NCI-H2107 treated with DMSO at 0.1 percent for 48 hours (cell line): ENCODE data around the gene GRAMD1B.
"Not testable (repeated sequence)": the region's sequence is repeated elsewhere in the genome, so short reads cannot be mapped to it uniquely, and the experiment has no call there.

ENCODE experiments used
- DNase-seq: peaks from one replicate; lab custom pipeline; 2025; ENCODE audit not compliant: unreplicated experiment; lab: John Stamatoyannopoulos, UW

The GRAMD1B gene

DNA sequence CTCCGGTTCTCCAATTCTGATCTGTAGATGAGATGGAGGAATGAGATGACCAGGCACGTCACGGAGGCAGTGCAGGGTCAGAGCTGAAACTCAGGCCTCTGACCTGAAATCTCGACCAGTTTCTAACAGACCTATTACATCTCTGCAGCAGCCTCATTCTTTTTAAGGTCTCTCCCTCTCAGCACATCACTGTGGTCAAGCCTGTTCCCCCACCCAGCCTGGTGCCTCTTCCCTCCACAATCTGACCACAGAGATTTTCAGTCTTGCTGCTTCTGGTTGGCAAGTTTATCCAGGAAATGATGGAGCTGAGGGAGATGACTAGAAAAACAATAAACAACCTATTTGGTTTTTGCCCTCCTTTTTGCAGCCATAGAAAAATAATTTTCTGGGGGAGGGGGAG is 9.5 kb downstream of the GRAMD1B start:
- no peak for DNase-seq

- DNase-seq: no peak
These were observed 11.1 kb downstream of the GRAMD1B start for GRCh38 chr11:123441161-123441560.

DNA sequence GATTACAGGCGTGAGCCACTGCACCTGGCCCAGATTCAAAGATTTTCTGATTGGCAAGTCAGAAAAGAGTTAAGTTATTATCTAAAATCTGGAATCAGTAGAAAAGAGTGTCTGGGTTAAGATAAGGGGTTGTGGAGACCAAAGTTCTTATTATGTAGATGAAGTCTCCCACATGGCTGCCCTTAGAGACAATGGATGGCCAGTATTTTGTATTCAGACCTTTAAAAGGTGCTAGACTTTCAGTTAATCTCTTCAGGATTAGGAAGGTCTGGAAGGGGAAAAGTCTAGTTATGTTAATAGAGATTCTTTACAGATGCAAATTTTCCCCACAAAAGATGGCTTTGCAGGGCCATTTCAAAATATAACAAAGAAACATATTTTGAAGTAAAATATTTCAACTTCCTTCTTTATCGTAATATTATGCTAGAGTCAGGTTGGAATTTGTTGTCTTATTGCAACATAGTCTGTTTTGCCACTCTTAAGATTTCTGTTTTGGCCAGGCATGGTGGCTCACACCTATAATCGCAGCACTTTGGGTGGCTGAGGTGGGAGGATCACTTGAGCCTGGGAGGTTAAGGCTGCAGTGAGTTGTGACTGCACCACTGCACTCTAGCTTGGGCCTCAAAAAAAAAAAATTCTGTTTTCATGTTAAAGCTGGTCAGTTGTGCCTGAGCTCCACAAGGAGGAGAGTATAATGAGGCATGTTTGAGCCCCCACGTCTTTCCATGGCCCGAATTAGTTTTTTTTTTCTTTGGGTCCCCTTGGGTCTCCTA is 14.0 kb downstream of the GRAMD1B start:
- no peak for DNase-seq

DNA sequence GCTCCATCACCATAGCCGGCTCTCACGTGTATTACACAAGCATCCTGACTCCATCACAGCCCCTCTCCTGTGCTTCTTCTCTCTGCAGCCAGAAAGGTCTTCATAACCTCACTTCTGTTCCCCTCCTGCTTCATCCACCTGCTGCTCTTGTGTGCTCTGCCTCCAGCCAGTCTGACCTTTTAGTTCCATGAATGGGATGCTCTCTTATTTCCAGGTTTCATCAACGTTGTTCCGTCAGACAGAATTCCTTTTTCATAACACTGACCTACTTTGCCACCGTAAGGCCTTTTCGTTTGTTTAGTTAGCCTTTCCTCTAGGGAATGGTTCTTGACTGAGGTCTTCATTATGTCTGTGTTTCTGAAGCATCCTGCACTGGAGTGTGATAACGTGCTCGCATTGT is 18.8 kb downstream of the GRAMD1B start:
- DNase-seq: peak; percentile 33

DNA sequence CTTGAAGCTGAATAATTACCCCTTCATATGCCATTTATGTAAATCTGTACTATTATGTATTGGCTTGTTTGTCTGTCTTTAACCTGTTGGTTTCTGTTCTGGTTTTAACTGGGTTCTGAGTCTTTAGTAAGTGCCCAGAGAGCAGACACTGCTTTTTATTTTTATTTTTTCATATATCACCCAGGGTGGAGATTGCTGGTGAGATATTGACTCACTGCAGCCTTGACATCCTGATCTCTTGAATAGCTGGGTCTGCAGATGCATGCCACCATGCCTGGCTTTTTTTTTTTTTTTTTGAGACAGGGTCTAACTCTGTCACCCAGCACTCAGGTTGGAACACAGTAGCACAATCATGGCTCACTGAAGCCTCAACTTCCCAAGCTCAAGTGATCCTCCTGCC is 19.4 kb downstream of the GRAMD1B start:
- DNase-seq: no peak

GRCh38 chr11:123450623-123451022 is 20.6 kb downstream of the GRAMD1B start:
- no peak for DNase-seq

- DNase-seq: peak; percentile 37
These were observed 21.2 kb downstream of the GRAMD1B start for GRCh38 chr11:123451183-123451781.

DNA sequence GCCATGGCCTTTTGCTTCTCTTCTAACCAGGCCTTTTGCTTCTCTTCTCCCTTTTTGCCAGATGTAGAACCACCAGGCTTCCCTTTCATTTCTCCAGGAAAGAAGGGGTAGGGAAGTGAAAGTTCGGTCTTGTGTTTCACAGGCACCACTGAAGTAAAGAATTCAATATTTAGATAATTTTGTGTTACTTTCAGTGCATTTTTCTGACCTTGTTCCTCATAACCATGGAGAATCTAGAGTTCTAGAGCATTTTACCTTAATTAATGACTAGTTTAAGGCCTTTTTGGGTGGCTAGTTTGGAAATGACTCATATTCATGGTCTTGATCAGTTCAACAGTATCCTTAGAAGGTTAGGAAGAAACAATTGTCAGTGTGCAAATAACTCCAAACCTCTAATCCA is 22.7 kb downstream of the GRAMD1B start:
- DNase-seq: no peak

GRCh38 chr11:123454060-123454651 is 24.1 kb downstream of the GRAMD1B start:
- peak; percentile 41 for DNase-seq

DNA sequence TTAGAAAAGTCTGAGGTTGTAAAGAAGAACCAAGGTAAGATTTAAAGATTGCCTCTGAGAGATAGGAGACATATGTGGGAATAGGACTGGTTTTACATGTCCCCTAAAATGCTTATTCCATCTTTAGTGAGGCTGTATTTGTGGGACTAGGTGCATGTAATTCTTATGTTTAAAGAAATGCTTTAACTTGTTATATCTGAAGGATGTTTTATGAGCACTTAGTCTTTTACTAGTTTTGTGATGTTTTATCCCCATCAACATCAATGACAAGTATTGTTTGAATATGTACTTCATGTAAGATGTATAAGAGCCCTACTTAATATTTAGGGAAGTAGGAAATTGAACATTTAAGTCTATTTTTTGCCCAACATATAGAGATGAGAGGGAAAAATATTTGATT is 24.7 kb downstream of the GRAMD1B start:
- no peak for DNase-seq

DNA sequence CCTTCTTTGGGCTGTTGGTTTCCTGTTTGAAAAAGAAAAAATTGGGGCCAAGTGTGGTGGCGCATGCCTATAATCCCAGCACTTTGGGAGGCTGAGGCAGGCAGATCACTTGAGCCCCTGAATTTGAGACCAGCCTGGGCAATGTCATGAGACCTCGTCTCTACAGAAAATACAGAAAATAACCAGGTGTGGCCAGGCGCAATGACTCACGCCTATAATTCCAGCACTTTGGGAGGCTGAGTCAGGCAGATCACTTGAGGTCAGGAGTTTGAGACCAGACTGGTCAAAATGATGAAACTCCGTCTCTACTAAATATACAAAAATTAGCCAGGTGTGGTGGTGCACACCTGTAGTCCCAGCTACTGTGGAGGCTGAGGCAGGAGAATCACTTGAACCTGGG is 26.4 kb downstream of the GRAMD1B start:
- not testable (repeated sequence) for DNase-seq

GRCh38 chr11:123457187-123457770 is 27.2 kb downstream of the GRAMD1B start:
- no peak for DNase-seq

DNA sequence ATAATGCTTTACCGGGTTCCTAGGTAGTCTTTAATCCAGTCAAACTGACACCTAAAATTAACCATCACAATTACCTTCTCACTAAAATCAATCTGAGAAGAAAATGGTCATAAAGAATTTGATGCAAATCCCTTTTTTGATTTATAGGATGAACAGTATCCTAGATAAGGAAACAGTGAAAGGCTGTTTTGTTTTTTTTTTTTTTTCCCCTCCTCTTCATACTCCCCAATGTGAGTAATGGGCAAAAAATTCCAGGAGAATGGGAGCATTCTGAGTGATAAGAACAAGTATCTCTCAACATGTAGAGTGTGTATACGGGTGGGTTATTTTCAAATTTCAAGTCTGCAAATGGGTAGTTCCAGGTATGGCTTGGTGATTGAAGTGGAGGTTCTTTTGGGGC is 28.4 kb downstream of the GRAMD1B start:
- DNase-seq: no peak

- no peak for DNase-seq
These were observed 30.1 kb downstream of the GRAMD1B start for GRCh38 chr11:123460012-123460700.

DNA sequence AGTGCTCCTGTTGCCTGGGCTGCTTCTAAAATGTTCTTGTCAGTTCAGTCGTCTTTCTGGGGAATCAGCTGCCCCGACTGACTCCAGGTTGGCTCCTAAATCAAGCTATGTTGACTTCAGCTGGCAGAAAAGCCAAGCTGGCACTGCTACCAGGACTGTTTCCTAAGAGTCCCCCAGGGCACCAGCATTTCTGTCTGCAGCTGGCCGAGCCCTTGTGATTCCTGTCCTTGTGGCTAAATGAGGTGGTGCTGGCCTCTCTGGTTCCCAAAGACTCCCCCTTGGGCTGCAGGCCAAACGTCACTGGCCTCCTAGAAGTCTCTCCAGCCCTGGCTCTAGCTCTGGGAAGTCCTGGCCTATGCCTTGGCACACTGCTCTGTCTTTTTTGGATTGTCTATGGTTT is 31.1 kb downstream of the GRAMD1B start:
- no peak for DNase-seq

DNA sequence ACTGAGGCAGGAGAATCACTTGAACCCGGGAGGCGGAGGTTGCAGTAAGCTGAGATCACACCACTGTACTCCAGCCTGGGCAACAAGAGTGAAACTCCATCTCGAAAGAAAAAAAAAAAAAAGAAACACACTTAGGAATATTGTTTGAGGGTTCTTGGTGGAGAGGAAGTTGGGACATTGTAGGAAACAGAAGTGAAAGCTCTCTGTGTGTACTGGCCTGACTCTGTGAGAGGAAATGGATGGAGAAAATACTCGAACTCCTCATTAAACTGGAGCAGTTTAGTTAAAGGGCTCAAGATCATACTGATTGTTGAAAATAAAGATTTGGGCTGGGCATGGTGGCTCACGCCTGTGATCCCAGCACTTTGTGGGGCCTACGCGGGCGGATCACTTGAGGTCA is 35.6 kb downstream of the GRAMD1B start:
- not testable (repeated sequence) for DNase-seq

DNA sequence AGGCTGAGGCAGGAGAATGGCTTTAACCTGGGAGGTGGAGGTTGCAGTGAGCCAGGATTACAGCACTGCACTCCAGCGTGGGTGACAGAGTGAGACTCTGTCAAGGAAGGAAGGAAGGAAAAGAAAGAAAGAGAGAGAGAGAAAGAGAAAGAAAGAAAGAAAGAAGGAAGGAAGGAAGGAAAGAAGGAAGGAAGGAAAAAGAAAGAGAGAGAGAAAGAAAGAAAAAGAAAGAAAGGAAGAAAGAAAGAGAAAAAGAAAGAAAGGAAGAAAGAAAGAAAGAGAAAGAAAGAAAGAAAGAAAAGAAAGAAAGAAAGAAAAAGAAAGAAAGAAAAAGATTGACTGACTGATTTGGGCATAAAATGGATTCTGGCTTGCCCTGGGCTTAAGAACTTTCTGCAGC is 36.1 kb downstream of the GRAMD1B start:
- not testable (repeated sequence) for DNase-seq

- no peak for DNase-seq
These were observed 39.0 kb downstream of the GRAMD1B start for GRCh38 chr11:123469089-123469488.

- DNase-seq: no peak
These were observed 39.5 kb downstream of the GRAMD1B start for GRCh38 chr11:123469586-123469985.

- DNase-seq: no peak
These were observed 40.8 kb downstream of the GRAMD1B start for GRCh38 chr11:123470842-123471241.

GRCh38 chr11:123472236-123472935 is 42.3 kb downstream of the GRAMD1B start:
- DNase-seq: no peak
